SK-N-MC (cell line): ENCODE data around the gene ADAMTSL3.

Source experiments
- DNase-seq: peaks from one replicate; pipeline ENCODE4 v3.0.0-alpha.2; 2011; ENCODE audit warnings: low read depth, low spot score
- H3K27ac ChIP-seq: fragments of 200-600 bp; sonication (generic); 2 replicates; pipeline ENCODE4 v1.5.1; 2016; ENCODE audit warnings: mixed run types
- H3K36me3 ChIP-seq: fragments of 200-600 bp; sonication (generic); 2 replicates; pipeline ENCODE4 v1.6.1; 2017; ENCODE audit warnings: antibody characterized with exemption, low read length, mixed read lengths; ENCODE audit not compliant: insufficient read depth
- H3K4me3 ChIP-seq: fragments of 200-600 bp; sonication (generic); 2 replicates; pipeline ENCODE4 v1.5.1; 2016
- H3K9ac ChIP-seq: fragments of 200-600 bp; sonication (generic); 2 replicates; pipeline ENCODE4 v1.8.0; 2017; ENCODE audit warnings: mixed run types, mixed read lengths; ENCODE audit not compliant: insufficient read length
- H3K9me3 ChIP-seq: fragments of 200-600 bp; sonication (generic); 2 replicates; pipeline ENCODE4 v1.6.1; 2017; ENCODE audit warnings: low read depth, mild to moderate bottlenecking, antibody characterized with exemption, low read length, moderate library complexity, mixed read lengths
- EZH2 ChIP-seq: fragments of 200-600 bp; sonication (generic); IDR thresholded peaks from one replicate; pipeline ENCODE4 v1.6.1; 2017; ENCODE audit warnings: antibody characterized with exemption
- FOXP2 ChIP-seq: optimal IDR thresholded peaks from 2 replicates; pipeline ENCODE3; 2011; ENCODE audit warnings: mild to moderate bottlenecking, moderate library complexity; ENCODE audit not compliant: insufficient read depth; ENCODE audit errors: extremely low read length, control extremely low read depth
- POLR2AphosphoS5 ChIP-seq: IDR thresholded peaks from 2 replicates; pipeline ENCODE4 v1.6.1; 2012; ENCODE audit warnings: mild to moderate bottlenecking, low read depth, low read length, borderline replicate concordance

The ADAMTSL3 gene

DNA sequence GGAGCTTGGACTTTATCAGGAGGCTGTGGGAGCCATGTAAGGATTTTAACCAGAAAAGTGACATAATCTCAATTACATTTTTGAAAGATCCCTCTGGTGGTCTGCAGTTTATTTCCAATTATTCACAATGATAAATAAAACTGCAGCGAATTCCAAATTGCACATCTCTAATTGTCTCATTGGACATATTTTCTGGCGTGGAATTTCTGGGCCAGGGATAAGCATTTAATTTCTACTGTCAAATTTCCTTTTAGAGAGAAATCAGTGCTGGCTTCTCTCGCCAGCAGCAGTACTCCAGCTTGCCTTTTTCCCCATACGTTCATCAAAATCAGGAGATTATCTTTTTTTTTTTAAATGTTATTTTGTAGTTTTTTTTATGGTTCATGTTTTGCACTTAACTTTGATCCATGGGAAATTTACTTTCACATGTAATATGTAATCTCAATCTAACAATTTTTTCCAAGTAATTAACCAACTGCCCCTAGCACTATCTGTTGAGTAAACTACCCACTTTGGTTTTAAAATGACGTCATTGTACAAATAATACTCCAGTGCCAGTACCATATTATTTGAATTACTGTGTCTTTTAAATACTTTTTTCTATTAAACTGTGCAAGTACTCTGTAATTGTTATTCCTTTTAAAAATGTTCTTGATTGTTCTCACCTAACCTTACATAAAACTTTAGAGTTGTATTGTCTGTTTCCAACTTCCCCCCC lies 251.8 kb downstream of the ADAMTSL3 start:
- H3K36me3 ChIP-seq, result no peaks in the 10 kb centered on the region
- no peaks in the 10 kb centered on the region for H3K9me3 ChIP-seq
- no peak overlapping the region for H3K9ac ChIP-seq
- no peak for DNase-seq
- TF ChIP-seq POLR2AphosphoS5 (no peak), FOXP2 (no peak), EZH2 (no peak)
- H3K27ac ChIP-seq, result no peak overlapping the region
- H3K4me3 ChIP-seq, result no peak overlapping the region

DNA sequence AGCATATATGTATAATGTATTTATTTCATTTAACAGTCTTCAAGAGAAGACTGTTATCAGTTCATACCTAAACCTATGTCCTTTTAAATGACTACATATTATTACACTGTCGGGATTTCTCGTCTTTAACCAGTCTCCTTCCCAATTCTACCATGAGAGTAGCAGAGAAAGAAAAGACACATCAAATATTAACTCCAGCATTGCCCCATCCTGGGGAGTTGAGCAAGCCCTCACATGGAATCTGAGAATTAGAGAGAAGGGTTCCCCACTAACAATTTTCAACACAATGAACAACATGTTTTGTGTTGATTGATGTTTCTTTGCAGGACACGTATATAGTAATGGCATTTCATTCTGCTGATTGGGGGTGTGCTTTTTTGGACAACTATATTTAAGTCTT lies 257.4 kb downstream of the ADAMTSL3 start:
- TF ChIP-seq EZH2 (no peak), POLR2AphosphoS5 (no peak), FOXP2 (no peak)
- DNase-seq, result no peak

DNA sequence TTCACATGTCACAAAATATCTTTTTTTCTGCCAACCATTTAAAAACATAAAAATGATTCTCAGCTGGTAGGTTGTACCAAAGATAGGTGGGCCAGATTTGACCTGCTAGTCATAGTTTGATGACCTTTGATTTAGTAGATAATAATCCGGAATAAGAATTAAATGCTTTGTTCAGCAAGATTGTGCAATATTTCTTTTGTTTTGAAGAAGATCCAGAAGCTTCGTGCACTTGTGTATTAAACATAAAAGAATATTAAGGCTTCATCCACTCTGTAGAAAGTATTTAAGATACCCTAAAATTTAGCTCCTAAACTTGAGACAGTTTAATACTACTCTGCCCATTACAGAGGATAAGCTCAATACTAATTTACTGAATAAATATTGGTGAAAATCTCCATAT lies 258.4 kb downstream of the ADAMTSL3 start:
- Histone ChIP-seq H3K9me3 (no peaks in the 10 kb centered on the region), H3K27ac (no peak overlapping the region), H3K4me3 (no peak overlapping the region), H3K36me3 (no peaks in the 10 kb centered on the region), H3K9ac (no peak overlapping the region)
- no peak for TF ChIP-seq EZH2
- TF ChIP-seq POLR2AphosphoS5, result no peak
- TF ChIP-seq FOXP2, result no peak
- no peak for DNase-seq

More for the DNA sequence above, 257.4 kb downstream of the ADAMTSL3 start:
- H3K4me3 ChIP-seq, result no peak overlapping the region
- H3K27ac ChIP-seq, result no peak overlapping the region
- no peaks in the 10 kb centered on the region for H3K9me3 ChIP-seq
- no peak overlapping the region for H3K9ac ChIP-seq
- no peaks in the 10 kb centered on the region for H3K36me3 ChIP-seq

DNA sequence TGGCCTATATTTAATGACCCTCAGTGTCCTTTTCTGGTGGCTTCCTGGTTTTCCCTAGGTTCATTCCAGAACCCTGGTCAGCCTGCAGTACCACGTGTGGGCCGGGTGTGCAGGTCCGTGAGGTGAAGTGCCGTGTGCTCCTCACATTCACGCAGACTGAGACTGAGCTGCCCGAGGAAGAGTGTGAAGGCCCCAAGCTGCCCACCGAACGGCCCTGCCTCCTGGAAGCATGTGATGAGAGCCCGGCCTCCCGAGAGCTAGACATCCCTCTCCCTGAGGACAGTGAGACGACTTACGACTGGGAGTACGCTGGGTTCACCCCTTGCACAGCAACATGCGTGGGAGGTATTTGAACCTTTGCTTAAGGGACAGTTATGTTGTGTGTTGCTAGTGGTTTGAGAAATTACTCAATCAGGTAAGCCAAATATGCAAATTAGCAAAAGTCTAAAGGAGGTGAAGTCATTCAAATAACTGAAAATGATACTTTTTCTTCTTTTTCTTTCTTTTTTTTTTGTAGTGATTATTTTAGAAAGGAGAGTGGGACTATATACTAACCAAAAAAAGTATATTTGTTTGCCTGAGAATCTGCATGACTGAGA lies 259.2 kb downstream of the ADAMTSL3 start:
- no peaks in the 10 kb centered on the region for H3K36me3 ChIP-seq
- no peak overlapping the region for H3K4me3 ChIP-seq
- no peak for TF ChIP-seq POLR2AphosphoS5
- no peak for TF ChIP-seq EZH2
- TF ChIP-seq FOXP2, result no peak
- no peaks in the 10 kb centered on the region for H3K9me3 ChIP-seq
- H3K9ac ChIP-seq, result no peak overlapping the region
- no peak for DNase-seq
- no peak overlapping the region for H3K27ac ChIP-seq

DNA sequence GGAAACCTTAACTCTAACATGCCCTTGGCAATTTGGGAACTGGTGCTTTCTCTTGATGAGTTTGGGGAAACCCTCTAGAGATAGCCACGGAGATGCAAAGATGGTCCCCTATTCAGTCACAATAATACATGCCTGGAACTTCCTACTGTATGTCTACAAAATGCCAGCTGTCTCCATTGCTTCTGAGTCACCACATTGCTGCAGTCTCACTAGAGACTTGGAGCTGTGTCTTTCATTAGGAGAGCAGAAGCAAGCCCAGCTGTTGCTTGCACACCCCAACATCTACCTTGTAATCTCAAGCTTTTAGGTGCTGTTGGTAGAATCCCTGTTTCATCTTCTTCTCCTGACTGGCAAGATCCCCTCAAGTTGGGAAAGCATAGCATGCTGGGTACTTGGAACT lies 261.0 kb downstream of the ADAMTSL3 start:
- Histone ChIP-seq H3K9me3 (no peaks in the 10 kb centered on the region), H3K4me3 (no peak overlapping the region), H3K9ac (no peak overlapping the region), H3K36me3 (no peaks in the 10 kb centered on the region), H3K27ac (no peak overlapping the region)
- TF ChIP-seq POLR2AphosphoS5 (no peak), EZH2 (no peak), FOXP2 (no peak)
- no peak for DNase-seq

DNA sequence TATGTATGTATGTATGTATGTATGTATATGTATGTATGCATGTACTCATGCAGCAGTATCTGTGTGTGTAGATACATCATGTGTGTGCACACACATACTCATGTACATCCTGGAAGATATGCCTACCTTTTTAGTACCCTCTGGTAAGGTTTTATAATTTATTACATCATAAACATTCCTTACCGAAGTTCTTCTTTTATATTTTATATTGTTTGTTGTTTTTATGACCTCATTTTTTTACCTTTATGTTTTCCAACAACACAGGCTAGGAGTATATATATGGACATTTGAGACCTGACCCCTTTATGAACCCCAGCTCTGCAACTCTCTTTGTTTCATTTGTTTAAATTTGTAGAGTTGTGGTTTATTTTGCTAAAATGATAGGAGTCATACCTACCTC lies 263.5 kb downstream of the ADAMTSL3 start:
- TF ChIP-seq POLR2AphosphoS5 (no peak), FOXP2 (no peak), EZH2 (no peak)
- Histone ChIP-seq H3K9me3 (no peaks in the 10 kb centered on the region), H3K27ac (no peak overlapping the region), H3K36me3 (no peaks in the 10 kb centered on the region), H3K9ac (no peak overlapping the region), H3K4me3 (no peak overlapping the region)
- DNase-seq, result no peak

DNA sequence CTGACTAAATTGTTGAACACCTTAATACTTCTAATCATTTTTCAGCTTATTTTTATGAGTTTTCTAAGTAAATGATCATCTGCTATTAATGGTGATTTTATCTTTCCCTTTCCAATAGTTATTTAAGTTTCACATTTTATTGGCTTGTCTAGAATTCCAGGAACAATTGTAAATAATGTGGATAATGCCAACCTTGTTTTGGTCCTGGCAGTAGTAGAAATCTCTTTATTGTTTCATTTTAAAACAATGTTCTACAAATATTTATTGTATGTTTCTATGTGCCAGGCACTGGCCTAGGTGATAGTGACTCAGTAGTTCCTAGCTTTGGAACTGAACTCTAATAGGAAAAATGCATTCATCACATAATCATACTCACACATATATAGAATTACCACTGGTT lies 264.1 kb downstream of the ADAMTSL3 start:
- no peaks in the 10 kb centered on the region for H3K36me3 ChIP-seq
- DNase-seq, result no peak
- TF ChIP-seq EZH2, result no peak
- no peak for TF ChIP-seq FOXP2
- TF ChIP-seq POLR2AphosphoS5, result no peak
- no peak overlapping the region for H3K9ac ChIP-seq
- no peak overlapping the region for H3K27ac ChIP-seq
- no peaks in the 10 kb centered on the region for H3K9me3 ChIP-seq
- no peak overlapping the region for H3K4me3 ChIP-seq

DNA sequence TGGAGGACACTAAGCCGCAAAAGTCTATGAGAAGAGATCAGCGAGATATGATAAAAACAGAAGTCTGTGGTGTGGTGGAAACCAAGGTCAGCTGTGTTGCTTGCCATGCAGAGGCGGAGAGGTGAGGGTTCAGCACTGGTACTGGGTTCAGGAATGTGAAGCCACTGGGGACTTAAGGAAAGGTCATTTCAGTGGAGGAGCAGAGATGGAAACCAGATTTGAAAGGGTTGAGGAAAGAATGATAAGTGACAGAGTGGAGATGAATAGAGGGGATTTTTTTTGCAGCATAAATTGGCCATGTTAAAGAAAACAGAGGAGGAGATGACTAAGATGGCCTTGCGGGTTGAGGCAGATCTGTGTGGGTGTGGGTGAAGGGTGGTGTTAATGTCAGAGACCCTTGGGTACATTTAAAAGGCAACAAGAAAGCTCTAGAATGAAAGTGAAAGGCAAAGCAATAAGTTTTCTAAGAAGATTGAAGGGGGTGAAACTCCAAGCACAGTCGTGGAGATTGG lies 265.5 kb downstream of the ADAMTSL3 start:
- H3K9ac ChIP-seq, result no peak overlapping the region
- TF ChIP-seq EZH2 (no peak), POLR2AphosphoS5 (no peak), FOXP2 (no peak)
- no peak overlapping the region for H3K4me3 ChIP-seq
- no peaks in the 10 kb centered on the region for H3K9me3 ChIP-seq
- no peak overlapping the region for H3K27ac ChIP-seq
- H3K36me3 ChIP-seq, result no peaks in the 10 kb centered on the region
- DNase-seq, result no peak
